ENCODE results near the gene PILRA.
"Not testable (repeated sequence)": the region's sequence is repeated elsewhere in the genome, so short reads cannot be mapped to it uniquely, and the experiment has no call there.

The PILRA gene

DNA sequence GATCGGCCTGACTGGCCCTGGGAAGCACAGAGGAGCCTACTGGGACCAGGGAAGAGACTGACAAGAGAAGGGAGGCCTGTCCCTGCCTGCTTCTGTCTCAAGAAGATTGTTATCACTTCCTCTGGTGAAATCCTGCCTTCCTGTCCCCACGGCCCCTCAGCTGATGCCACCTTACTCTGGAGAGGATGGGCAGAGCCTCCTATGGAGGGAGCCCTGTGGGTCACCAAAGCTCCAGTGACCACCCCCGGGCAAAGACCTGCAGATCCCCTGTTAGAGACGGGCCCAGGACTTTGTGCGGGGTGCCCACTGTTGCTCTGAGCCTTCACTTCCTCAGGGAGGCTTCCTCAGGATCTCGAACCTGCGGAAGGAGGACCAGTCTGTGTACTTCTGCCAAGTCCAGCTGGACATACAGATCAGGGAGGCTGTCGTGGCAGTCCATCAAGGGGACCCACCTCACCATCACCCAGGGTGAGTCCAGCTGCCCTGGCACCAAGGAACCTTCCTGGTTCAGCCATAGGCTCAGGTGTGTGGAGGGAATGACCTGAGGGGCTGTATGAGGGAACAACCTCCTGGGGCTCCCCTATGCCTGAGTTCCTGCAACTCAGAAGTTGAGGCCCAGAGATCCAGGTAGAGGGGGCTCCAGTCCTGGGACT is 16.7 kb upstream of the PILRA start:
- no peak for TF ChIP-seq ZFX (IDR thresholded peaks at IDR 0.05; ENCODE audit: borderline replicate concordance)
- TF ChIP-seq, protein P1, sequence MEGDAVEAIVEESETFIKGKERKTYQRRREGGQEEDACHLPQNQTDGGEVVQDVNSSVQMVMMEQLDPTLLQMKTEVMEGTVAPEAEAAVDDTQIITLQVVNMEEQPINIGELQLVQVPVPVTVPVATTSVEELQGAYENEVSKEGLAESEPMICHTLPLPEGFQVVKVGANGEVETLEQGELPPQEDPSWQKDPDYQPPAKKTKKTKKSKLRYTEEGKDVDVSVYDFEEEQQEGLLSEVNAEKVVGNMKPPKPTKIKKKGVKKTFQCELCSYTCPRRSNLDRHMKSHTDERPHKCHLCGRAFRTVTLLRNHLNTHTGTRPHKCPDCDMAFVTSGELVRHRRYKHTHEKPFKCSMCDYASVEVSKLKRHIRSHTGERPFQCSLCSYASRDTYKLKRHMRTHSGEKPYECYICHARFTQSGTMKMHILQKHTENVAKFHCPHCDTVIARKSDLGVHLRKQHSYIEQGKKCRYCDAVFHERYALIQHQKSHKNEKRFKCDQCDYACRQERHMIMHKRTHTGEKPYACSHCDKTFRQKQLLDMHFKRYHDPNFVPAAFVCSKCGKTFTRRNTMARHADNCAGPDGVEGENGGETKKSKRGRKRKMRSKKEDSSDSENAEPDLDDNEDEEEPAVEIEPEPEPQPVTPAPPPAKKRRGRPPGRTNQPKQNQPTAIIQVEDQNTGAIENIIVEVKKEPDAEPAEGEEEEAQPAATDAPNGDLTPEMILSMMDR (IDR thresholded peaks at IDR 0.05) = no peak
- H3K27ac ChIP-seq = no peak overlapping the region

DNA sequence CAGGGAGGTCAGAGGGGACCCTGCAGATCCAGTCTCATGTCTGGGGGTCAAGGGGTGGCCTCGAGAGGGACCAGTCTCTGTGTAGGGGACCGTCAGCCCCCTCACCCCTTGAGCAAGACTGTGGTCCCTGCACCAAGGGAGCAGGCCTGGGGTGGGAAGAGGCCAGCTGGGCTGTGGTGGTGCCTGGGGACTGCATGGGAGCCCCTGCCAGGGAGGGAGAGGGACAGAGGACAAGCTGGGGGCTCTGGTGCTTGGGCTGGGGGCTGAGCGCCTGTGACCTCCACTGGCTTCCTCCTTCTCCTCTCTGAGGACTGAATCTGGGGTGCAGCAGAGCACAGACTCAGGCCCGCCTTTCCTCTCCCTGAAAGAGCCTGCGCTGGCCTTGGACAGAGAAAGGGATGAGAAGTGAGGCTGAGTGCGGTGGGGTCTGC is 16.1 kb upstream of the PILRA start:
- TF ChIP-seq ZFX (IDR thresholded peaks at IDR 0.05; ENCODE audit: borderline replicate concordance) = no peak
- TF ChIP-seq, protein P1 (IDR thresholded peaks at IDR 0.05) = no peak
- H3K27ac ChIP-seq = no peak overlapping the region

DNA sequence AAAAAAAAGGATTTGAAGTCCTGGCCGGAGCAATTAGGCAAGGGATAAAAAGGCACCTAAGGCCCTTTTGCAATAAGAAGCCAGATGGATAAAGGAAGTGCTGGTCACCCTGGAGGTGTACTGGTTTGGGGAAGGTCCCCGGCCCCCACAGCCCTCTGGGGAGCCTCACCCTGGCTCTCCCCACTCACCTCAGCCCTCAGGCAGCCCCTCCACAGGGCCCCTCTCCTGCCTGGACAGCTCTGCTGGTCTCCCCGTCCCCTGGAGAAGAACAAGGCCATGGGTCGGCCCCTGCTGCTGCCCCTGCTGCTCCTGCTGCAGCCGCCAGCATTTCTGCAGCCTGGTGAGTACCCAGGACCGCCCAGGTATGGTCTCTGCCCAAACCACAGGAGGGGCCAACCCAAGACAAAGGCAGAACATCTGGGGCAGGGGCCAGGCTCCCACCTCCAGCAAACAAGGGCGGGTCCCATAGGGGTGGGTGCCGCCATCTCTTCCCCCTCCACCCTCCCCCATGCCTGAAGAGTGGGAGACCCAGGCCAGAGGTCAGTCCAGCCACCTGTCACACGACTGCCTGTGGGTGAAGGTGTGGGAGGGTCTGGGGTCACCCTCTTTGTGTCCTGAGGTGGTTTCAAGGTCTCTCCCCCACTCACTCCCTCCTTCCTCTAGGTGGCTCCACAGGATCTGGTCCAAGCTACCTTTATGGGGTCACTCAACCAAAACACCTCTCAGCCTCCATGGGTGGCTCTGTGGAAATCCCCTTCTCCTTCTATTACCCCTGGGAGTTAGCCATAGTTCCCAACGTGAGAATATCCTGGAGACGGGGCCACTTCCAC is 15.0 kb upstream of the PILRA start, which contains the start of gene PILRB:
Gene PILRB (plus strand): TSS at position 91 of the 830 bp plus-strand sequence. CDS start 186 bp downstream, at position 277.
- no peak for TF ChIP-seq ZFX (IDR thresholded peaks at IDR 0.05; ENCODE audit: borderline replicate concordance)
- TF ChIP-seq, protein P1 (IDR thresholded peaks at IDR 0.05) = no peak; the same call in 1 of the 2 replicates
- H3K27ac ChIP-seq = no peak within 1 kb of the TSS

DNA sequence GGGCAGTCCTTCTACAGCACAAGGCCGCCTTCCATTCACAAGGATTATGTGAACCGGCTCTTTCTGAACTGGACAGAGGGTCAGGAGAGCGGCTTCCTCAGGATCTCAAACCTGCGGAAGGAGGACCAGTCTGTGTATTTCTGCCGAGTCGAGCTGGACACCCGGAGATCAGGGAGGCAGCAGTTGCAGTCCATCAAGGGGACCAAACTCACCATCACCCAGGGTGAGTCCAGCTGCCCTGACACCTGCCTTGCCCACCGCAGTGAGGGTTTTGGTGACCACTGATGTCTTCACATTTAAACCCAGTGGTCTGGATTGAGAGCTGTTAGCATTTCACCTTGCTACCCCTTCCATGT is 14.5 kb upstream of the PILRA start:
- H3K27ac ChIP-seq = no peak overlapping the region

DNA sequence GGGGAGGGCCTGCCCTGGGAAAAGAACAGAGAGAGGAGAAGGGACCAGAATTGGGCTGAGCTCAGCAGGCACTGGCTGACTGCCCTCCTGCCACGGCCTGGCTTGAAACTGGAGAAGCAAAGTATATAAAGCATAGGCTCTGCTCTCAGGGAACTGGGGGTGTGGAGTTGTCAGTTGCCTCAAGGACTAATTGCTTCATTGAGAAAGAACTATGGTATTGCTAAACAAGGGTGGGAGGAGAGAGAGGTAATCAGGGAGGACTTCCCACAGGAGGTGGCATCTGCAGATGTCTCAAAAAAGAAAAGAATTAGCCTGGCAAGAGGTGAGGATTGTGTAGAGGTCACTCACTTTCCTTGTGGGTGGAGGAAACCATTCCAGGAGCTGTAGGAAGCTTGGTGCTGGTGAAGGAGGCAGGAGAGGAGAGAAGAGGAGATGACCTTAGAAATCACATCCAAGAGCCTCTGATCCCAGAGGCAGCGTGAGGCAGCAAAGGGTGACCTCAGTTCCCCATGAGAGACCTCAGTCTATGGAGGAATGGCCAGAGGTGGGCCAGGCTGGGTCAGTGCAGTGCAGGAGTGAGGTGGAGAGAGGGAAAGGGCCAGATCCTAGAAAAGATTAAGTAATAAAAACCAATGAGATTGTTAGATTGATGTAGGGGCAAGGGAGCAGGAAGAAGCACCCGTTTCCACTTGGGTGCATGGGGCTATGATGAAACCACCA is 13.0 kb upstream of the PILRA start:
- no peak for TF ChIP-seq ZFX (IDR thresholded peaks at IDR 0.05; ENCODE audit: borderline replicate concordance)
- TF ChIP-seq, protein P1 (IDR thresholded peaks at IDR 0.05) = no peak
- H3K27ac ChIP-seq = no peak overlapping the region

More for the DNA sequence above, 14.5 kb upstream of the PILRA start:
- TF ChIP-seq, protein P1 (IDR thresholded peaks at IDR 0.05) = no peak
- no peak for TF ChIP-seq ZFX (IDR thresholded peaks at IDR 0.05; ENCODE audit: borderline replicate concordance)

DNA sequence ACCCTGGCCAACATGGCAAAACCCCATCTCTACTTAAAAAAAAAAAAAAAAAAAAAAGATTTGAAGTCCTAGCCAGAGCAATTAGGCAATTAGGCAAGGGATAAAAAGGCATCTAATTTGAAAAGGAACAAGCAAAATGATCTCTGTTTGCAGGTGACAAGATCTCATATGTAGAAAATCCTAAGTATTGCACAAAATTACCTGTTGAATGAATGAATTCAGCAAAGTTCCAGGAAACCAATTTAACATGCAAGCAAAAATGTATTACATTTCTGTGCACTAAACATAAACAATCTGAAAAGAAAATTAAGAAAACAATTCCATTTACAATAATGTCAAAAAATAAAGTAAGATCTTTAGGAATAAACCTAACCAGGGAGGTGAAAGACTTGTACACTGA is 10.2 kb upstream of the PILRA start:
- no peak for TF ChIP-seq ZFX (IDR thresholded peaks at IDR 0.05; ENCODE audit: borderline replicate concordance)
- TF ChIP-seq, protein P1 (IDR thresholded peaks at IDR 0.05) = no peak
- no peak overlapping the region for H3K27ac ChIP-seq

DNA sequence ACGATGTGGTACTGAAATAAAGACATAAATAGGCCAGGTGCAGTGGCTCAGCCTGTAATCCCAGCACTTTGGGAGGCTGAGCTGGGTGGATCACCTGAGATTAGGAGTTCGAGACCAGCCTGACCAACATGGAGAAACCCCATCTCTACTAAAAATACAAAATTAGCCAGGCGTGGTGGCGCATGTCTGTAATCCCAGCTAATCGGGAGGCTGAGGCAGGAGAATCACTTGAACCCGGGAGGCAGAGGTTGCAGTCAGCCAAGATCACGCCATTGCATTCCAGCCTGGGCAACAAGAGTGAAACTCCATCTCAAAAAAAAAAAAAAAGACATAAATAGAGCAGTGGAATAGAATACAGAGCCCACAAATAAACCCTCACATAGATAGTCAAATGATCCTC is 9.5 kb upstream of the PILRA start:
- H3K27ac ChIP-seq = not testable (repeated sequence)

All from 22Rv1 (cell line).